NCI-H748 (cell line): ENCODE measurements around the gene PDK4.
"Not testable (repeated sequence)": the region's sequence is repeated elsewhere in the genome, so short reads cannot be mapped to it uniquely, and the experiment has no call there.

Experiments used
- DNase-seq: peaks from one replicate; lab custom pipeline; 2025; ENCODE audit not compliant: unreplicated experiment; lab: John Stamatoyannopoulos, UW

The PDK4 gene

GRCh38 chr7:95605275-95605674 is 9.0 kb upstream of the PDK4 start:
- no peak for DNase-seq

DNA sequence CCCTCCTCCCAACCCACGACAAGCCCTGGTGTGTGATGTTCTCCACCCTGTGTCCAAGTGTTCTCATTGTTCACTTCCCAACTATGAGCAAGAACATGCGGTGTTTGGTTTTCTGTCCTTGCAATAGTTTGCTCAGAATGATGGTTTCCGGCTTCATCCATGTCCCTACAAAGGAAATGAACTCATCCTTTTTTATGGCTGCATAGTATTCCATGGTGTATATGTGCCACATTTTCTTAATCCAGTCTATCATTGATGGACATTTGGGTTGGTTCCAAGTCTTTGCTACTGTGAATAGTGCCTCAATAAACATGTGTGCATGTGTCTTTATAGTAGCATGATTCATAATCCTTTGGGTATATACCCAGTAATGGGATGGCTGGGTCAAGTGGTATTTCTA is 8.5 kb upstream of the PDK4 start:
- DNase-seq, result not testable (repeated sequence)

- DNase-seq, result not testable (repeated sequence)
Measured at GRCh38 chr7:95604397-95604796, 8.1 kb upstream of the PDK4 start.

- no peak for DNase-seq
Measured at GRCh38 chr7:95602421-95602820, 6.1 kb upstream of the PDK4 start.

DNA sequence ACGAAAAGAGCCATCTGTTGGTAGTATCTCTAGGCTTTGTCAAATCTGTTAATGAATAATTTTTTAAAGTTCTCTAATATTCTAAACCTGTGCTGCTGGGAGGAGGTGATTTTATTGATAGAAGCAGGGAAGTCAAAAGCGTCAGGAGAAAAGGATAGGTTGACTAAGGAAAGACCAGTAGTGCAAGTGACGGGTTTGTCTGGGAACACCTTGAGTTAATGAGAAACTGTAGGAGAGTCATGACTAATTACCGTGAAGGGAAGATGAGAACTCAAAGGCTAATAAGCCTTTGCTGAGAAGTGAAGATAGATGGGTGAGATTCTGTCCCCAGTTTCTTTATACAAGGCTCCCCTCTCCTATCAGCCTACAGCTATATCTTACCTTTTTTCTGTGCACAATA is 5.0 kb upstream of the PDK4 start:
- no peak for DNase-seq

GRCh38 chr7:95599069-95599468 is 2.8 kb upstream of the PDK4 start:
- DNase-seq, result no peak

DNA sequence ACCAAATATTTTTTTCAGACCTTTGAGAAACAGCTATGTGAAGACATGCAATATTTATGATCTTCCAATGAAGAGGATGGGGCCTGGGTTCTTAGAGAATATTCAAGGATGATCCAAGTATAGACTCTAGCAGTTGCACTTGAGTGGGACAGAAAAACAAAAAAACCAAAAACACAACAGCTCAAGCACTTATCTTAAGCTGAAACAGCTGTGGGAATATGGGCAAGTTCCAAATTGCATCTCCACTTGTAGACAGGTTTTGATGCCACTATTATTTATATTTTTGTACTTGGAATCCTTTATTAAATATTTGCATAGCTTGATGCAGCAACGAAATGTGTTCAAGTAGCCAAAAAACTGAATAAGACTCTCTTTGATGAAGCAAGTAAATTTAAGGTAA is 2.2 kb upstream of the PDK4 start:
- DNase-seq, result no peak

DNA sequence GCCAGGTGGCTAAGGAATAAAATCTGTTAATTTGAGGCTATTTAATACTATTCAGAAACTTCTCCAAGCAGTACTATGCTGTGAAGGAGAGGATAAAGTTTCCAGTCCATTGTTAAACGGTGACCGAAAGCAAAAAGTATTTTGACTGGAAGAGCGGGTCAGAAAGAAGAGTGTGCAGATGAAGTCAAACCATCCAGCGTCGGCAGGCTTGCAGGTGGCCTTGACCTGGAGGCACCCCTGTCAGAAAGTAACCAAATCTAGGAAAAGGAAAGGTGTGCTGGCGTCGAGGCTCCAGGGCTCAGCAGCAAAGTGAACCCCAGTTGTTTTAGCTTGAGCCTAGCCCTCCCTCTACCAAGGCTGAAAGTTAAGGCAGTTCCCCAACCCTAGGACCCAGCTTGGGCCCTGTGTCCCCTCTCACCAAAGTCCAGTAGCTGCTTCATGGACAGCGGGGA is 544 bp downstream of the PDK4 start:
- no peak for DNase-seq

DNA sequence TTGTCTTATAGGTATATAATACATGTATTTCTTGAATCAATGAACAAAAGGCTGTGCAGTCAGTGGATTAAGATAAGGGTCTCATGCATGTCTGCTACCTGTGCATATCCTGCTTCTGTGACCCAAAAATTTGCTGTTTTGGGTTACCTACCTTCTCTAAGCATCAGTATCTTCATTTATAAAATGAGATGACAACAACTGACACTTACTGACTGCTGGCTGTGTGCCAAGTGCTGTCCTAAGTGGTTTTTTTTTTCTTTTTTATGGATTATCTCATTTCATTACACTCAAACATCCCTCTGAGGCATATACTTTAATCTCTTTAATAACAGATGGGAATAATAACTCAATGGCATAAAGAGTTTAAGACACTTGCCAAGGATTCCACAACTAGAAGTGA is 2.1 kb downstream of the PDK4 start:
- no peak for DNase-seq

GRCh38 chr7:95593343-95593742 is 3.0 kb downstream of the PDK4 start:
- DNase-seq, result no peak

DNA sequence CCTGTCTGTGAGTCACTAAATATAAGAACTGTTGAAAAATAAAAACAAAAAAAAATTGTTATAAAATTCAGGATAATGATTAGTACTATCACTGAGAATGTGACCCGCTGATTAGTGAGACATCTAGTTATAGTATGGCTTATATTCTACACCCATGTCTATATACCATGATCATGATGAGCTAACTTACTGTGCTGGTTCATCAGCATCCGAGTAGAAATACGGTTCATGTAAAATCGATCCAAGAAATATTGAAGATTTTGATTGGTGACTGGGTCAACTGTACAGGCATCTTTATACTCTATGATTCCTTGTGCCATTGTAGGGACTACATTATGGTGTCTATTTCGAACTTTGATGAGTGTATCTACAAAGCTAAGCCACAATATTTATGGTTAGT is 3.7 kb downstream of the PDK4 start:
- no peak for DNase-seq

DNA sequence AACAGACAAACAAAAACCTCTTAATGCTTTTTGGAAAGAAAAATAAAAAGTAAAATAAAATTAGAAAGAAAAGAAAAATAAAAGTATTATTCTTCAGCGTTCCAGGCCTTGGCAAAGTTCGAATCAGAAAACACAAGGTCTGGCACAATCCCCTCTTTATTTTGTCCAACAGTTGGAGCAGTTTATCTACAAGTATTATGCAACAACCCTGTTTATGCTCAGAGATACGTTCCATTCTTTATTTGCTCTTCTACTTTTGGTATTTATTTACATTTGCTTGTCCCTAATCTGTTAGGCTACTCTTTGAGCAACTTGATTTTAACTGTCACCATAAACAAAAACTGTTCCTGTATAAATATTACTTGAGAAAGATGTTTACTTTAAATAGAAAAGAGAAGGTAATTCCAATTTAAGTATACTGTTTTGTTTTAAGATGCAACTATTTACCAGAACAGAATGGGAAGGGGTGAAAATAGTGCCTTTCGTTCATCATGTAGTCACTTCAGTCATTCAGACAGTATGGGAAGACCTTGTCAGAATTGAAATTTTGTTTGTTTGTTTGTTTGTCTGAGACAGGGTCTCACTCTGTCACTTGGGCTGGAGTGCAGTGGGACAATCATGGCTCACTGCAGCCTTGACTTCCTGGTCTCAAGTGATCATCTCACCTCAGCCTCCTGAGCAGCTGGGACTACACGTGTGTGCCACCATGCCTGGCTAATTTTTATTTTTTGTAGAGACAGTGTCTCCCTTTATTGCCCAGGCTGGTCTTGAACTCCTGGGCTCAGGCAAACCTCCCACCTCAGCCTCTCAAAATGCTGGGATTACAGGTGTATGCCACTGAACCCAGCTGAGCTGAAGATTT is 5.7 kb downstream of the PDK4 start:
- DNase-seq, result no peak

- no peak for DNase-seq
Measured at GRCh38 chr7:95589766-95590165, 6.5 kb downstream of the PDK4 start.

GRCh38 chr7:95589031-95589430 is 7.3 kb downstream of the PDK4 start:
- DNase-seq, result no peak

GRCh38 chr7:95586951-95587301 is 9.4 kb downstream of the PDK4 start:
- DNase-seq, result no peak

GRCh38 chr7:95585426-95585789 is 10.9 kb downstream of the PDK4 start:
- DNase-seq, result no peak

DNA sequence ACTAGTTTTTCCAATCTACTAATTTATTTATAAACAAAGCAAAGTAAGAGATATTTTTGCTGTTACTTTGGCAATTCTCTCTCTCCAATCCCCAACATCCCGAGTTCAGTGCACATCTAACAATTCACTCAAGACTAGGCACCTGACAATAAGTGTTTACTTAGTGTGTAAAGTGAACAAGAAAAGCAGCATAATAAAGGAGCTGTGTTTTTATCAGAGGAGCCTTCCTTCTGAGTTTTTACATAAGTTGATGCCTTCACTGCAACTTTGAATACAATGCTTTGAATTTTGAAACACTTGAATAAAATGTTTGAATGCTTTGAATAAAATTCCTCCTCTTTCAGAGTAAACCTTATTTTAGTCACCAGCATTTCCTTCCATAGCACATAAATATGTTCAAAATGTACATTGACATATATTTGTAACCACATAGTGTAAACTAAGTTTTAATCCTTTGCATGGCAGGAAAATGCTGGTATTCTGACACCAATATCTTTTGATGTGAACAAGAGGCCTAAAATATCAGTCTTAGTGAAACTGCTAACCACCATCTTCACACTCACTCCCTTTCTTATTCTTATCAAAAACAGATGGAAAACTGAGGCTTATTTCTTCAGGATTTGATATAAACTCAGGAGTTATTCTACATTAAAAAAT is 11.4 kb downstream of the PDK4 start:
- no peak for DNase-seq

DNA sequence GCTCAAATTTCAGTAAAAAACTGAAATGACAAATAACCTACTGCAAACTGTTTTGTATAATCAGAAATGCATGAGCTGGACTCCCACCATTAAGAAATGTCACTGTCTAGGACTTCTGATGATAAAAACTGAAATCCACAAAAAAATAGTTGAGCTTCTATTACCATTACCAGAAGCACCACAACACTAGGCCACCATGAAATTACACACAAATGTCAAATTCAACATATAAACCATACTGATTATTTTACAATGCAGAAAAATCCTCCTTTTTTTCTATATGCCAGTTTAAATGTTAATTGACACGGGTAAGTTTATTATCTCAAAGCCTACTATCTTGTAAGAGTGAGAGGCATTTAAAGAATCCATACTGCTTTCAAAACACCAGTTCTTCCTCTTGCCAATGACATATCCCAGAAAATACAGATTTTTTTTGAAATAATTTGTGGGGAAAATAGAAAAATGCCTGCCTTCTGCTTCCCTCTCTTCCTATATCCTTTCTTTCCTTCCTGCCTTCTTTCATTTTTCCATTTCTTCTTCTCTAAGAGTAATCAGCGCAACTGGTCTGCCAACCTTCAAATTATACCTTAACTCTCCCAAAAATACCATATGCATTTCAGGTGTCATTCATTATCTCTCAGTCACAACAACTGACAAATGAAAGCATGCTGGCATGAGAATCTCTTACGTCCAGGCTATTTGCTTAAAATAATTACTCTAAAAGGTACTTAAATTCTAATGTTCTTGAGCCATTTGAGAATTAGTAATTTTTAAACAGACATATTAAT is 12.3 kb downstream of the PDK4 start:
- no peak for DNase-seq

DNA sequence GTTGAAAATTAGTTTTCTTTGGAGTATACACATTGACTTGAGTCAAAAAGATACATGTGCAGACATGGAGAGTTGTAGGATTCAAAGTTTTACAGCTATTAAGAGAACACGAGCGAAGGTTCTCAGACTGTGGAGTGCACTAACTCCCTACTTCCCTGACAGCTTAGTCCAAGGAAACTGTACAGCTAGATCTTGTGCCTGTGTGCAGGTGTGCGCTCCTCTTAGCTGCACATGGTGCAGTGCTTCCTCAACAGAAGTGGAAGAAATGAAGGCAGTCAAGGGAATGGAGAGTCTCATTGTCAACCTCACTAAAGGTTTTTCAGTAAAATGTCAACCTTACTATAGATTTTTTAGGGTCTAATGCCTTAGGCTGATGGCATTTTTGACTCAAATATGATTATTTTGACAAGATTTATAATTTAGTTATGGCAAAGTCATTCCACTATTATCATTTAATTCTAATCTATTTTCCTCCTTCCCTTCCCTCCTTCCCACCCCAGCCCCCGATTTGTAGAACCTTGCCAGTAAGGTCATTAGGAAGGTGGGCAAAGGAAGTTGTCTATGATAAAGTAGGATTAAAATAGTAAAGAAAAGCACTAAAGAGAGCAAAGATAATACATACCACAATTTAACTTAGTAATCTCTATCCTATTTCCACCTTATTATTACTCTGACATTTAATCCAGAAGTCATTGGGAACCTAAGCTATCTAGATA is 13.6 kb downstream of the PDK4 start:
- DNase-seq, result no peak

DNA sequence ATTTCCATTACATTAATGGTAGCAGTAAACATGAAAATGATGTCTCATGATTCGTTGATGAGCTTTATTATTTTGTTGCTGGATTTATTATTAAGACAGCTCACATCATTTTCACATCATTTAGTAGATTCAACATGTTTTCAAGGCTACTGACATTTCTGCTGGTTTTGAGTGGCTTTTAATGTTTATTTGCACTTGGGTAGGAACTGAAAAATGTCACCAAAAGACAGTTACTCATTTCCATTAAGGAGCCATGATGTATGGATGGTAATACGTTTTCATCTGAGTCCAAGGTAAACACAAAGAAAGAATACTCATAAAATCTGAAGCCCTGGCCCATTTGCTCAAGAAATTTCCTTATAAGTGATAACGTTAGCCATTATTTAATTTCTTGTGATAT is 14.8 kb downstream of the PDK4 start:
- no peak for DNase-seq

DNA sequence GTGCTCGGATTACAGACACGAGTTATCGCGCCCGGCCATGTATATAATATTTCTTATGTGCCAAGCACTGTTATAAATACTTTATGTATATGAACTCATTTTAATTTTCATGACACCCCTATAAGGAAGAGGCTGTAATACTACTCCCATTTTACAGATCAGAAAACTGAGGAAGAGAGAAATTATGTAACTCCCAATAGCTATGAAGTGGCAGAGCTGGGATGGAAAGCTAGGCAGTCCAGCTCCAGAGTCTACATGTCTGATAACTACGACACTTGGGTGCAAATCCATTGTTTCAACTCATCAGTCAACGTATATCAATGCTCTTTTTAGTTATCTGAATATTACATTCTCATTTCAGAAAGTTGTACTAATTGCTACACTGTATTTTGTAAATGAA is 17.0 kb downstream of the PDK4 start:
- DNase-seq, result no peak
